Dermis blood vessel endothelial cell (primary cell): ENCODE measurements around the gene CANT1. TPM values are rescaled to one million over a fixed set of nuclear protein-coding genes. Genes with fewer than 3 reads are reported as not detected.

Experiments
- DNase-seq: peaks from one replicate; pipeline ENCODE4 v3.0.0; 2010
- total RNA-seq: library from RNA; depleted of rRNA; stranded (reverse); fragments of >200 nt; gene quantifications from 2 replicates; pipeline ENCODE4 v1.2.3, GENCODE V29; 2014

CANT1 gene
- 64.8 and 97.3 TPM in 2 replicates for total RNA-seq

DNA sequence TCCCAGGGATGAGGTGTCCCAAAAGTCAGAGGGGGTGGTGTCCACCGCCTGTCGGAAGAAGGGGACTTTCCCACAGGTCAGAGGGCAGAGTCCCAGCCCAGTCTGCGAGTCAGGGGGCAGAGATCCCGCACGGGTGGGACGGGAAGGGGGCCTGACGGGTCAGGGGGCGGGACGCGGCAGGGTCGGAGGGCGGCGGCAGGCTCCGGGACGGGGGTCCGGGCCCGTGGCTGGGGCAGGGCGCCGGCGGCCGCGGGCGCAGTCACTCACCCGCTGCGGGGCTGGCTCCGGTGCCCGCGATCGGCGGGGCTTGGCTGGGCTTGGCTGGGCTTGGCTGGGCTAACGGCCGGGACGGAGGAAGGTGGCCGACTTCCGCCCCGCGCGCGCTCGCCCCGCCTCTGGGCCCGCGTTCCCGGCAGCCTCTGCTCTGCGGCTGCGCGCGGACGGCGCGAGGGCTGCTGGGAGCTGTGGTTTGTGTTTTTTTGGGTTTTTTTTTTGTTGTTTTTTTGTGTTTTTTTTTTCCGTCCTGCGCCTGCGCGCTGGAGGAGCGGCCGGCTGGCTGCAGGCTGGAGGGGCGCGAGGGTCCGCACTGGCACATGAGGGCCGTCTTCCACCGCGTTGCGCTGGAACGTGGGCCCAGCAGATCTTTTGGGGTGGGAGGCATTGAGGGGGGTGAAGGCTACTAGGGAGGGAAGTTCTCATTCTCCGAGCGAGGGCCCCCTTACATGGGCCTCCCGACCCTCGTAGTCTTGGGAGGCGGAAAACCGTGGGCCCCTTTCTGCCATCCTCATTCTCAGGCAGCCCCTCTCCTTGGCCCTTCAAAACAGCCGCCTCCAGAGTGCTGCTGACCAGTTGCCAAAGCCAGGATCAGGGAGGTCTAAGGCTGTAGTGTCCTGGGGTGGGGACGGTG, at the start of gene CANT1:
CANT1 (minus strand) TSS at position 368 of the 907 bp plus-strand sequence. CDS start 12,142 bp downstream, outside the sequence.
- DNase-seq = peak; percentile 90

DNA sequence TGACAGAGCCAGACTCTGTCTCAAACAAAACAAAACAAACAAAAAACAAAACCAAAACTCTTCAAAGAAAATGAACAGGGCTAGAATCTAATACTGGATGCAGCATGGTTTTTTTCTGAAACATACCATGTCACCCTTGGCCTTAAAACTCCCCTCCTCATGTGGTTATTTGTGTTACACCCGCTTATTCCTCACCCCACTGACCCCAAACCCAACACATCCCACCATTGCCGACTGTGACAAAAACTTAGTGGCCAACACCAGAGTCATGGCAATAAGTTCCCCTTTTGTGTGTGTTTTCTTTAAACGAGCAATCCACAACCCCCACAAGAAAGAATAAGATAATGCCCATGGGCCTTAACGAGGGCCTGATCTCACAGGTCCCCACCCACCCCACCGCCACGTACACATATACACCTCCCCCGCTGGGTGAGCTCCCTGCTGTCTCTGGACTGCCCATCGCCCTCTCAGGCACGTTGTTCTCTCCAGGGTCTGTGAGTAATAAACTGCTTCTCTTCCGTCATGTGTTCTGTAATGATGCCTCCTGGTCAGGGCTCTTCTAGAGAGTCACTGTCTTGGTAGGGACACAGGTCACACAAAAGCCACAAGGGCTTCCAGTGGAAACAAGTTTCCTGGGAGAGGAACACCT, 48.3 kb upstream of the CANT1 start:
- DNase-seq = no peak

- no peak for DNase-seq
These were observed 45.6 kb upstream of the CANT1 start for GRCh38 chr17:79055197-79055596.

GRCh38 chr17:79054200-79054960, 44.8 kb upstream of the CANT1 start:
- peak; percentile 32 for DNase-seq

- DNase-seq = peak; percentile 83
These were observed 43.8 kb upstream of the CANT1 start for GRCh38 chr17:79053251-79053925.

DNA sequence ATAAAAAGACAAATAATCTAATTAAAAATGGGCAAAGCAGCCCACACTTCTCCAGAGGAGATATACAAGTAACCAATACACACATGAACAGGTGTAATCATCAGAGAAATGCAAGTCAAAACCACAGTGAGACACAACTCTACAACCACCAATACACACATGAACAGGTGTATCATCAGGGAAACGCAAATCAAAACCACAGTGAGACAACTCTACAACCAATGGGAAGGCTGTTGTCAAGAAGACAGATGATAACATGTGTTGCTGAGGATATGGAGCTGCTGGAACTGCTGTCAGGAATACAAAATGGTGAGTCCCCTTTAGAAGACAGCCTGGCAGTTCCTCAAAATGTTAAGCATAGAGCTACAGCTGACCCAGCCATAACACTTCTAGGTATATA, 42.6 kb upstream of the CANT1 start:
- DNase-seq = no peak

DNA sequence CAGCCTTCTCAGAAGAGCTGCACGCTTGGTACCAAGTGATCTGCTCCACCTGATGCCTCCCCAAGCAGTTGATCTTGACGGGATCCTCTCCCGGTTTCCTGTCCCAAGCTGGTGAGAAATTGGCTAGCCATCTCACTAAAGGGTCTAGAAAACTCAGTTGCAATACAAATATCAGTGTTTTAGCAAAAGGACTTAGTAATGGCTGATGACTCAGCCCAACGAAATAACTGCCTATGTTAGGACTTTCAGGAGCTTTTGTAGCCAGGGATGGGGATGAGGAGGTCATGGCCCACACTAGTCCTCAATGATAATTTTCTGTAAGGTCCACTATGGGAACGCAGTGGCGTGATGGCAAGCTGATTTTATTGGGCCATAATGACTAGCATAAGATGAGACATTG, 41.7 kb upstream of the CANT1 start:
- no peak for DNase-seq

GRCh38 chr17:79050551-79050950, 41.0 kb upstream of the CANT1 start:
- no peak for DNase-seq

DNA sequence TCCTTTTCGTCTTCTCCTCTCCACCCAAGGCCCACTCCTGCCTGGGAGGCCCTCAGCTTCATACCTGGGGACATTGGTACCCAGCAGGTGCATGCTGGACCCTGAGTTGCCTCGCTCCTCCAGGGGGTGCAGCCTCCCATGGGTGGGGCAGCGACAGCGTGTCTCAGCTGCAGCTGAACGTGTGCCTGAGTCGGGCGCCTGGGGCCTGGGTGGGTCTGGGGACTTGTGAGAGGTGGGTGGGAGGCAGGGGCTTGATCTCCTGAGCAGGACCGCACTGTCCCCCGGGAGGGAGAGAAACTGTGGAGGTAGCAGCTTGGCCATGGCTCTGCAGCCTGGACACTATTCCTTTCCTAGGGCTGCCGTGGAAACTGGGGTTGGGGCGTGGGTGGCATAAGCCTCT, 40.3 kb upstream of the CANT1 start:
- DNase-seq = no peak

DNA sequence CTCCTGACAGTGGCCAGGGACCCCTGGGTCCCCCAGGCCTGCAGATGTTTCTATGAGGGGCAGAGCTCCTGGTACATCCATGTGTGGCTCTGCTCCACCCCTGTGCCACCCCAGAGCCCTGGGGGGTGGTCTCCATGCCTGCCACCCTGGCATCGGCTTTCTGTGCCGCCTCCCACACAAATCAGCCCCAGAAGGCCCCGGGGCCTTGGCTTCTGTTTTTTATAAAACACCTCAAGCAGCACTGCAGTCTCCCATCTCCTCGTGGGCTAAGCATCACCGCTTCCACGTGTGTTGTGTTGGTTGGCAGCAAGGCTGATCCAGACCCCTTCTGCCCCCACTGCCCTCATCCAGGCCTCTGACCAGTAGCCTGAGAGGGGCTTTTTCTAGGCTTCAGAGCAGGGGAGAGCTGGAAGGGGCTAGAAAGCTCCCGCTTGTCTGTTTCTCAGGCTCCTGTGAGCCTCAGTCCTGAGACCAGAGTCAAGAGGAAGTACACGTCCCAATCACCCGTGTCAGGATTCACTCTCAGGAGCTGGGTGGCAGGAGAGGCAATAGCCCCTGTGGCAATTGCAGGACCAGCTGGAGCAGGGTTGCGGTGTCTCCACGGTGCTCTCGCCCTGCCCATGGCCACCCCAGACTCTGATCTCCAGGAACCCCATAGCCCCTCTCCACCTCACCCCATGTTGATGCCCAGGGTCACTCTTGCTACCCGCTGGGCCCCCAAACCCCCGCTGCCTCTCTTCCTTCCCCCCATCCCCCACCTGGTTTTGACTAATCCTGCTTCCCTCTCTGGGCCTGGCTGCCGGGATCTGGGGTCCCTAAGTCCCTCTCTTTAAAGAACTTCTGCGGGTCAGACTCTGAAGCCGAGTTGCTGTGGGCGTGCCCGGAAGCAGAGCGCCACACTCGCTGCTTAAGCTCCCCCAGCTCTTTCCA, 39.5 kb upstream of the CANT1 start:
- DNase-seq = no peak

GRCh38 chr17:79047923-79048825, 38.6 kb upstream of the CANT1 start:
- no peak for DNase-seq

DNA sequence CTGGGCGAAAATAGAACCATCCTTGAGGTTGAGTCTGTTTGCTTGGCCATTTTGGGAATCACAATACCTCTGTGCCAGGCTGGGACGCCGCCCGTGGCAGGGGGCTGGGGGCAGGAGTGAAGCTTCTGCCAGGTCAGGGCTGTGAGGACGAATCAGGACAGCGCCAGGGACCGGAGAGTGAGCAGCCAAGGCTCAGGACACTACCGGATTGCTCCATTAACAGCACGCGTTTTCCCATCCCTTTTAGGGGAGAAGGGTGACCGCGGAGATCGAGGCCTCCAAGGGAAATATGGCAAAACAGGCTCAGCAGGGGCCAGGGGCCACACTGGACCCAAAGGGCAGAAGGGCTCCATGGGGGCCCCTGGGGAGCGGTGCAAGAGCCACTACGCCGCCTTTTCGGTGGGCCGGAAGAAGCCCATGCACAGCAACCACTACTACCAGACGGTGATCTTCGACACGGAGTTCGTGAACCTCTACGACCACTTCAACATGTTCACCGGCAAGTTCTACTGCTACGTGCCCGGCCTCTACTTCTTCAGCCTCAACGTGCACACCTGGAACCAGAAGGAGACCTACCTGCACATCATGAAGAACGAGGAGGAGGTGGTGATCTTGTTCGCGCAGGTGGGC, 37.8 kb upstream of the CANT1 start:
- no peak for DNase-seq

GRCh38 chr17:79046916-79047280, 37.3 kb upstream of the CANT1 start:
- DNase-seq = no peak

- DNase-seq = no peak
These were observed 36.8 kb upstream of the CANT1 start for GRCh38 chr17:79046197-79046915.

DNA sequence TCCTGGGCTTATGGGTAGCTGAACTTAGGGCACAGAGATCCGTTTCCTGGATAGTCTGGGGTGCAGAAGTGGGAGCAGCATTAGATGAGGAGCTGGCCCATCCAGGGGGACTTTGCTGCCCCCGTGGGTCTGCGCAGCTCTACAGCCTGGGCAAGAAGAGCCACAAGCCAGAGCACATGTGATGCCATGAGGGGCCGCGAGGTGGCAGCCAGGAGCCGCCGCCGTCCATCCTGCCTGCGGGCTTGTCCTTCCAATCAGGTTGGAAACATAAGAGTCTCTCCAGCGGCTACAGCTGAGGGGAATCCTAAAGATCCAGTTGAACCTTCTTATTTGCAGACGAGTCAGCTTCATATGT, 36.3 kb upstream of the CANT1 start:
- peak; percentile 86 for DNase-seq

DNA sequence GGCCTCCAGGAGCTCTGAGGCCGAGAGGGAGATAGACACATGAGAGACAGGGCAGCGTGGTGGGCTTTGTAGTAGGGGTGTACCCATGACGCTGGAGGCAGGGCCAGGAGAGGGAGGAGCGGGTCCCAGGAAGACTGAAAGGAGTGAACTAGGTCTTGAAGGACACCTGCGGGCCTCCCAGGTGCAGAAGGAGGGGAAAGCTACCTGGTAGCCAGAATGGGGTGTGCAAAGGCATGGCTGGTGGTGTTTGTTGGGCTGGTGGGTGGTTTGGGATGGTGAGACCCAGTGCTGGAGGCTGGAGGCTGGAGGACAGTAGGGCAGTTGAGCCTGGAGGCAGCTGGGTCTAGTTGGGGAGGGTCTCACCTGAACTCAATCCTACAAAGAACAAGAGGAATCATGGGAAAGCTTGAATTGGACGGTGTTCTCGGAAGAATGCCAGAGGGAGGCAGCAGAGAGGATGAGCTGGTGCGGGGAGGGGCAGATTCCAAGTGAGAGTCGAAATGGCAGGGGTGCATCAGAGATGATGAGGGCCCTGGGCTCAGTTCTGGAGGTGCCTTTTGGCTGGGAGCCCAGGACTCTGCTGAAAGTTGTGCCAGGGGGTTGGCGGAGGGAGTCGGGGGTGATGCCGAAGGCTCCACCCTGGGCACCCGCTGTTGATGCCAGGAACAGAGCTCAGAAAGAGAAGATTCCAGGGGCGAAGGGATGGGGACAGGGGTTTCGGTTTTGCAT, 35.6 kb upstream of the CANT1 start:
- no peak for DNase-seq

GRCh38 chr17:79044462-79044861, 34.9 kb upstream of the CANT1 start:
- no peak for DNase-seq

DNA sequence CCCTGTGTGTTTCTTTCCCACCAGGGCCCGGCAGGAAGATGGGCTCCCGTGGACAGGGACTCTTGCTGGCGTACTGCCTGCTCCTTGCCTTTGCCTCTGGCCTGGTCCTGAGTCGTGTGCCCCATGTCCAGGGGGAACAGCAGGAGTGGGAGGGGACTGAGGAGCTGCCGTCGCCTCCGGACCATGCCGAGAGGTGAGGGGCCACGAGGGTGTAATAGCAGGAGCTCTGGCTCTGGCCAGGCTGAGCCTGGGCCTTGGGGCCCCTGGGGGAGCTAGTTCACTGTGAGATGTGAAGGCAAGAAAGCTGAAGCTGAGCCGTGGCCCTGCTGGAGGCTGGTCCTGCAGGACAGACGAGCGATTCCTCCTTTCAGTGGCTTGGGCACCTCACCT, 34.4 kb upstream of the CANT1 start:
- no peak for DNase-seq
